HepG2 (cell line): ENCODE measurements around the gene ST3GAL5. TPM values are rescaled to one million over a fixed set of nuclear protein-coding genes. Genes with fewer than 3 reads are reported as not detected.

Experiments used
- ATAC-seq: fragments of 200-7000 bp; cut with Tn5 transposase; 3 replicates; pipeline ENCODE4 v1.9.1; 2020; ENCODE audit warnings: mild to moderate bottlenecking, moderate library complexity
- BruUV-seq: library from RNA; stranded (reverse); fragments of 400-500 nt; replicated peaks from 2 replicates; lab custom pipeline; 2021; lab: Mats Ljungman, UMichigan
- CTCF ChIA-PET: fragments of 300-600 bp; formaldehyde crosslinking; extraction: SDS; loops from one replicate; lab custom pipeline; 2021; ENCODE audit warnings: low total read pairs, inconsistent platforms, low intra/inter-chr PET ratio; lab: Yijun Ruan, JAX
- POLR2A ChIA-PET: fragments of 350-600 bp; sonication (Branson Sonifier 250); formaldehyde crosslinking; loops from one replicate; lab custom pipeline; 2020; ENCODE audit warnings: antibody characterized with exemption, inconsistent platforms; lab: Yijun Ruan, JAX
- DNase-seq: peaks from one replicate; pipeline ENCODE4 v3.0.0-alpha.2; 2015; ENCODE audit warnings: low spot score
- FAIRE-seq: peaks from 3 replicates; lab custom pipeline; 2011; peaks lifted over from hg19 to GRCh38; lab: Jason Lieb, UNC
- H2AFZ ChIP-seq: one replicate; pipeline ENCODE4 v1.6.1; 2011; ENCODE audit warnings: low read length, inconsistent platforms
- H3K27ac ChIP-seq: fragments of 300-600 bp; 3 replicates; pipeline ENCODE4 v1.8.0; 2011; ENCODE audit warnings: mixed run types, mild to moderate bottlenecking, mixed read lengths, low read length, inconsistent platforms; ENCODE audit not compliant: insufficient read depth; ENCODE audit errors: extremely low read length
- H3K27me3 ChIP-seq, 2 experiments: fragments of 200-600 bp in 1 of 2; 2 replicates in 1 of 2; 3 replicates in 1 of 2; pipeline versions ENCODE4 v1.6.0 to v1.8.0; 2011; ENCODE audit warnings: low read length in 2 of 2, mild to moderate bottlenecking in 2 of 2, moderate library complexity in 2 of 2, inconsistent platforms in 1 of 2; ENCODE audit not compliant: insufficient read depth in 2 of 2, control insufficient read depth in 1 of 2
- H3K36me3 ChIP-seq, 2 experiments: fragments of 200-600 bp in 1 of 2; replicated peaks in 1 of 2; 2 replicates in 1 of 2; 3 replicates in 1 of 2; pipeline versions ENCODE4 v1.5.1 to v1.8.0; 2011; ENCODE audit warnings: low read length in 2 of 2, inconsistent platforms in 1 of 2; ENCODE audit not compliant: insufficient read depth in 2 of 2, control insufficient read depth in 1 of 2
- H3K4me1 ChIP-seq: 2 replicates; pipeline ENCODE4 v1.5.1; 2012; ENCODE audit warnings: low read length, inconsistent platforms; ENCODE audit not compliant: insufficient read depth
- H3K4me2 ChIP-seq: 2 replicates; pipeline ENCODE4 v1.6.0; 2011; ENCODE audit warnings: low read depth, low read length, inconsistent platforms
- H3K4me3 ChIP-seq, 3 experiments: fragments of 200-600 bp in 1 of 3; sonication (generic), shearing (Covaris generic) in 1 of 3; replicated peaks in 1 of 3; 2 replicates each; pipeline ENCODE4 v1.5.1; 2011 to 2016; ENCODE audit warnings: low read length in 3 of 3, inconsistent platforms in 2 of 3, low read depth in 2 of 3, mild to moderate bottlenecking in 2 of 3, control low read depth in 1 of 3, mixed read lengths in 1 of 3; ENCODE audit not compliant: insufficient read depth in 1 of 3
- H3K79me2 ChIP-seq: one replicate; pipeline ENCODE4 v1.6.1; 2011; ENCODE audit warnings: low read length, inconsistent platforms; ENCODE audit not compliant: insufficient read depth
- H3K9ac ChIP-seq: 2 replicates; pipeline ENCODE4 v1.6.0; 2011; ENCODE audit warnings: mild to moderate bottlenecking, low read depth, low read length, inconsistent platforms; ENCODE audit not compliant: insufficient read depth
- H3K9me3 ChIP-seq: 2 replicates; pipeline ENCODE4 v1.5.1; 2012; ENCODE audit warnings: mild to moderate bottlenecking, low read length
- H4K20me1 ChIP-seq: 2 replicates; pipeline ENCODE4 v1.6.0; 2011; ENCODE audit warnings: inconsistent platforms, mild to moderate bottlenecking, low read length, moderate library complexity; ENCODE audit not compliant: insufficient read depth
- FOSL2 ChIP-seq: sonication (generic); formaldehyde crosslinking; IDR thresholded peaks from 2 replicates; pipeline ENCODE4 v1.4.0; 2020; ENCODE audit warnings: missing genetic modification reagents
- KDM5B ChIP-seq: sonication (generic); formaldehyde crosslinking; IDR thresholded peaks from 2 replicates; pipeline ENCODE4 v1.4.0; 2020; ENCODE audit warnings: missing genetic modification reagents, mild to moderate bottlenecking, borderline replicate concordance
- KLF6 ChIP-seq: IDR thresholded peaks from 2 replicates; pipeline ENCODE4 v1.8.0; 2016; ENCODE audit warnings: missing biosample characterization, missing genetic modification reagents
- MAFF ChIP-seq: IDR thresholded peaks from 2 replicates; pipeline ENCODE4 v1.6.1; 2011; ENCODE audit warnings: low read depth, low read length, improper control_type of control experiment
- MEF2D ChIP-seq: sonication (generic); formaldehyde crosslinking; IDR thresholded peaks from 2 replicates; pipeline ENCODE4 v1.5.1; 2020; ENCODE audit warnings: mild to moderate bottlenecking, missing genetic modification reagents
- NONO ChIP-seq, 2 experiments: fragments of 450-650 bp in 1 of 2; sonication (generic) in 1 of 2; formaldehyde crosslinking in 1 of 2; IDR thresholded peaks in 1 of 2; conservative IDR thresholded peaks in 1 of 2; 2 replicates each; pipeline versions ENCODE4 v1.6.1 to v1.8.0; 2017 to 2022; ENCODE audit warnings: mild to moderate bottlenecking in 1 of 2, missing genetic modification reagents in 1 of 2, moderate library complexity in 1 of 2
- NR3C1 ChIP-seq: sonication (generic); formaldehyde crosslinking; IDR thresholded peaks from 2 replicates; pipeline ENCODE4 v1.4.0; 2020; ENCODE audit warnings: missing genetic modification reagents
- SPEN ChIP-seq: sonication (generic); formaldehyde crosslinking; IDR thresholded peaks from 2 replicates; pipeline ENCODE4 v1.5.1; 2020; ENCODE audit warnings: low read depth, mild to moderate bottlenecking, missing genetic modification reagents
- SRF ChIP-seq: IDR thresholded peaks from 2 replicates; pipeline ENCODE4 v1.6.1; 2011; ENCODE audit warnings: mild to moderate bottlenecking, low read depth, low read length, moderate library complexity
- ZBTB21 ChIP-seq: sonication (generic); formaldehyde crosslinking; IDR thresholded peaks from 2 replicates; pipeline ENCODE4 v1.4.0; 2020; ENCODE audit warnings: missing genetic modification reagents
- ZNF136 ChIP-seq: sonication (generic); formaldehyde crosslinking; IDR thresholded peaks from 2 replicates; pipeline ENCODE4 v1.8.1; 2022; ENCODE audit warnings: low read depth, mild to moderate bottlenecking, moderate library complexity, missing genetic modification reagents
- ZNF296 ChIP-seq: sonication (generic); formaldehyde crosslinking; conservative IDR thresholded peaks from 2 replicates; pipeline ENCODE4 v1.5.0; 2020; ENCODE audit warnings: mild to moderate bottlenecking, missing genetic modification reagents
- ZNF749 ChIP-seq: sonication (generic); formaldehyde crosslinking; IDR thresholded peaks from 2 replicates; pipeline ENCODE4 v1.8.0; 2022; ENCODE audit warnings: mild to moderate bottlenecking, missing genetic modification reagents, moderate library complexity, borderline replicate concordance
- ZNF776 ChIP-seq: sonication (generic); formaldehyde crosslinking; IDR thresholded peaks from 2 replicates; pipeline ENCODE4 v1.4.0; 2020; ENCODE audit warnings: mild to moderate bottlenecking, missing genetic modification reagents
- WGBS: methylation state at CpG from one replicate; pipeline ENCODE4 v1.1.6; 2017; ENCODE audit warnings: low lambda C conversion rate; 5-methylcytosine and 5-hydroxymethylcytosine counted together
- in situ Hi-C: cut with HindIII; loops from 2 replicates; pipeline ENCODE4 v1.10.0; 2017; ENCODE audit warnings: low pct_unique_long_range_greater_than_20kb; ENCODE audit not compliant: extremely low pct_ligation_motif_present
- intact Hi-C: fragments of 100-400 bp; cut with micrococcal nuclease; formaldehyde crosslinking; loops from one replicate; pipeline ENCODE4 v1.10.0; 2022; ENCODE audit not compliant: unreplicated experiment
- polyA plus RNA-seq, 8 experiments: library from polyadenylated mRNA; depleted of rRNA in 3 of 8; stranded (reverse) in 7 of 8; unstranded in 1 of 8; fragments of >200 nt; fragmentation: Illumina TruSeq in 4 of 8; extraction: Trizol in 4 of 8; gene quantifications; 2 replicates each; pipeline versions ENCODE4 v1.2.1 to v1.2.3, GENCODE V29; 2011 to 2016; ENCODE audit warnings: low read depth in 4 of 8, missing spikeins in 1 of 8, mixed read lengths in 1 of 8; ENCODE audit not compliant: insufficient read depth in 1 of 8
- total RNA-seq, 5 experiments: library from RNA; depleted of rRNA; stranded (reverse); fragments of >200 nt; fragmentation: Illumina TruSeq; extraction: Trizol; gene quantifications; 2 replicates each; pipeline ENCODE4 v1.2.3, GENCODE V29; 2016; ENCODE audit warnings: low read depth in 1 of 5
- TF ChIP-seq, protein P1 (sequence below): sonication (generic); formaldehyde crosslinking; conservative IDR thresholded peaks from 2 replicates; pipeline ENCODE4 v1.8.0; 2022; ENCODE audit warnings: low read depth, missing genetic modification reagents
- TF ChIP-seq, protein P2 (sequence below): sonication (generic); formaldehyde crosslinking; IDR thresholded peaks from 2 replicates; pipeline ENCODE4 v1.9.0; 2022; ENCODE audit warnings: low read depth, missing genetic modification reagents
- TF ChIP-seq, protein P3 (sequence below): sonication (generic); formaldehyde crosslinking; IDR thresholded peaks from 2 replicates; pipeline ENCODE4 v1.4.0; 2020; ENCODE audit warnings: missing genetic modification reagents, borderline replicate concordance
- TF ChIP-seq, protein P4 (sequence below): sonication (generic); formaldehyde crosslinking; IDR thresholded peaks from 2 replicates; pipeline ENCODE4 v1.4.0; 2020; ENCODE audit warnings: missing genetic modification reagents

Gene ST3GAL5
- total and polyA plus RNA-seq, 2 of the 13 experiments (the other 11 are each of a cell fraction or from before 2014, with no cell fraction given) = 1.3 to 2.0 TPM

DNA sequence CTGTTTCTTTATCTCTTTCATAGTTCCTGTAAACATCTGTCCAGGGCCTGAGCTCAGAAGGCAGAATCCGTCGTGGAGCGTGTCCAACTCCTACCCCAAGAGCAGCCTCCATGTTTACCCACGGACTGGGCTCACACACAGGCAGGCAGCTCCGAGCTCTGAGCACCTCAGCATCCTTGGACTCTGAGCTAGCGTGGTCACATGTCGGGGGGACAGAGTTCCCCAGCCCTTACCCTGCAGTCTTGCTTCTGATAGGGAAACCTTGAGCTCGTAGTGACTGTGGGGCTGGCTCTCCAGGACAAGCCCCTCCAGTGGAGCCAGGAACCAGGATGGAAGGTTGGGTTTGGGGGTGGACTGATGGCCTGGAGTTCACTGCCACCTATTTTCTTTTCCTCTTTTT lies 15.1 kb upstream of the ST3GAL5 start (continued):
- TF ChIP-seq, protein P1, sequence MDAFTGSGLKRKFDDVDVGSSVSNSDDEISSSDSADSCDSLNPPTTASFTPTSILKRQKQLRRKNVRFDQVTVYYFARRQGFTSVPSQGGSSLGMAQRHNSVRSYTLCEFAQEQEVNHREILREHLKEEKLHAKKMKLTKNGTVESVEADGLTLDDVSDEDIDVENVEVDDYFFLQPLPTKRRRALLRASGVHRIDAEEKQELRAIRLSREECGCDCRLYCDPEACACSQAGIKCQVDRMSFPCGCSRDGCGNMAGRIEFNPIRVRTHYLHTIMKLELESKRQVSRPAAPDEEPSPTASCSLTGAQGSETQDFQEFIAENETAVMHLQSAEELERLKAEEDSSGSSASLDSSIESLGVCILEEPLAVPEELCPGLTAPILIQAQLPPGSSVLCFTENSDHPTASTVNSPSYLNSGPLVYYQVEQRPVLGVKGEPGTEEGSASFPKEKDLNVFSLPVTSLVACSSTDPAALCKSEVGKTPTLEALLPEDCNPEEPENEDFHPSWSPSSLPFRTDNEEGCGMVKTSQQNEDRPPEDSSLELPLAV (CRISPR knock-in tag) = no peak
- TF ChIP-seq KDM5B (CRISPR knock-in tag) (peak; percentile 61; the same call in 1 of the 2 replicates), ZBTB21 (CRISPR knock-in tag) (no peak), MAFF (no peak), ZNF749 (CRISPR knock-in tag) (no peak), FOSL2 (peak; percentile 28; the same call in 1 of the 2 replicates), MEF2D (CRISPR knock-in tag) (peak; percentile 74; the same call in 1 of the 2 replicates)
- TF ChIP-seq, protein P2, sequence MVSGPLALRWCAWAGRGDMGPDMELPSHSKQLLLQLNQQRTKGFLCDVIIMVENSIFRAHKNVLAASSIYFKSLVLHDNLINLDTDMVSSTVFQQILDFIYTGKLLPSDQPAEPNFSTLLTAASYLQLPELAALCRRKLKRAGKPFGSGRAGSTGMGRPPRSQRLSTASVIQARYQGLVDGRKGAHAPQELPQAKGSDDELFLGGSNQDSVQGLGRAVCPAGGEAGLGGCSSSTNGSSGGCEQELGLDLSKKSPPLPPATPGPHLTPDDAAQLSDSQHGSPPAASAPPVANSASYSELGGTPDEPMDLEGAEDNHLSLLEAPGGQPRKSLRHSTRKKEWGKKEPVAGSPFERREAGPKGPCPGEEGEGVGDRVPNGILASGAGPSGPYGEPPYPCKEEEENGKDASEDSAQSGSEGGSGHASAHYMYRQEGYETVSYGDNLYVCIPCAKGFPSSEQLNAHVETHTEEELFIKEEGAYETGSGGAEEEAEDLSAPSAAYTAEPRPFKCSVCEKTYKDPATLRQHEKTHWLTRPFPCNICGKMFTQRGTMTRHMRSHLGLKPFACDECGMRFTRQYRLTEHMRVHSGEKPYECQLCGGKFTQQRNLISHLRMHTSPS (CRISPR knock-in tag) = no peak

DNA sequence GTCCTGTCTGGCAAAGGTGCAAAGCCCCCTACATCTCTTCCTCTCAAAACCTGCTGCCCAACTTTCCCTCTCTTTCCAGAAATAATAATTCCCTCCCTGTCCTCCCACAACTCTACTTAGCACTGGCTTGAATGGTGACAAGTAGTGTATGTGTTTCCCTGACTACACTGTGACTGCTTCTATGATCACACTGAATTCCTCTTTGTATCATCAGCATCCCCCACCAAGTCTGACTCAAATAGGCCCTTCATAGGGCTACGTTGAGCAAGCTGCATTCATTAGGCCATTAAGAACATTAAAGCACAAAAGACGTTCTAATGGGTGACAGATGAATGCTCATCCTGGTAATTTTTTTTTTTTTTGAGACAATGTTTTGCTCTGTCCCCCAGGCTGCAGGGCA lies 13.7 kb upstream of the ST3GAL5 start:
- Histone ChIP-seq H4K20me1 (no peaks in the 10 kb centered on the region), H2AFZ (no peak overlapping the region), H3K9me3 (no peaks in the 10 kb centered on the region), H3K79me2 (no peaks in the 10 kb centered on the region), H3K9ac (no peak overlapping the region), H3K27me3 (no peaks in the 10 kb centered on the region; a peak in 1 of 5 replicates), H3K4me3 (no peak overlapping the region), H3K27ac (no peak overlapping the region), H3K36me3 (no peaks in the 10 kb centered on the region), H3K4me2 (no peak overlapping the region), H3K4me1 (peaks cover 20% of the 10 kb centered on the region)
- ATAC-seq = no peak
- DNase-seq = no peak
- in situ Hi-C loops = no loop called here
- intact Hi-C loops = no loop called here
- 13% methylated on average over 2 of the region's 2 CpGs for WGBS
- BruUV-seq = no TSS peak
- POLR2A ChIA-PET = no interaction called here
- CTCF ChIA-PET = no interaction called here
- no peak for FAIRE-seq
- no peak for TF ChIP-seq ZNF776 (CRISPR knock-in tag)
- TF ChIP-seq NR3C1 (CRISPR knock-in tag) = no peak
- TF ChIP-seq ZNF296 = no peak
- no peak for TF ChIP-seq ZNF136 (CRISPR knock-in tag)
- TF ChIP-seq SRF = no peak
- no peak for TF ChIP-seq NONO (IDR thresholded peaks at IDR 0.05)
- TF ChIP-seq NONO (CRISPR knock-in tag; conservative IDR thresholded peaks at IDR 0.05) = no peak
- TF ChIP-seq KLF6 (CRISPR knock-in tag) = no peak
- TF ChIP-seq, protein P3, sequence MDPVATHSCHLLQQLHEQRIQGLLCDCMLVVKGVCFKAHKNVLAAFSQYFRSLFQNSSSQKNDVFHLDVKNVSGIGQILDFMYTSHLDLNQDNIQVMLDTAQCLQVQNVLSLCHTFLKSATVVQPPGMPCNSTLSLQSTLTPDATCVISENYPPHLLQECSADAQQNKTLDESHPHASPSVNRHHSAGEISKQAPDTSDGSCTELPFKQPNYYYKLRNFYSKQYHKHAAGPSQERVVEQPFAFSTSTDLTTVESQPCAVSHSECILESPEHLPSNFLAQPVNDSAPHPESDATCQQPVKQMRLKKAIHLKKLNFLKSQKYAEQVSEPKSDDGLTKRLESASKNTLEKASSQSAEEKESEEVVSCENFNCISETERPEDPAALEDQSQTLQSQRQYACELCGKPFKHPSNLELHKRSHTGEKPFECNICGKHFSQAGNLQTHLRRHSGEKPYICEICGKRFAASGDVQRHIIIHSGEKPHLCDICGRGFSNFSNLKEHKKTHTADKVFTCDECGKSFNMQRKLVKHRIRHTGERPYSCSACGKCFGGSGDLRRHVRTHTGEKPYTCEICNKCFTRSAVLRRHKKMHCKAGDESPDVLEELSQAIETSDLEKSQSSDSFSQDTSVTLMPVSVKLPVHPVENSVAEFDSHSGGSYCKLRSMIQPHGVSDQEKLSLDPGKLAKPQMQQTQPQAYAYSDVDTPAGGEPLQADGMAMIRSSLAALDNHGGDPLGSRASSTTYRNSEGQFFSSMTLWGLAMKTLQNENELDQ (CRISPR knock-in tag) = no peak
- TF ChIP-seq, protein P4, sequence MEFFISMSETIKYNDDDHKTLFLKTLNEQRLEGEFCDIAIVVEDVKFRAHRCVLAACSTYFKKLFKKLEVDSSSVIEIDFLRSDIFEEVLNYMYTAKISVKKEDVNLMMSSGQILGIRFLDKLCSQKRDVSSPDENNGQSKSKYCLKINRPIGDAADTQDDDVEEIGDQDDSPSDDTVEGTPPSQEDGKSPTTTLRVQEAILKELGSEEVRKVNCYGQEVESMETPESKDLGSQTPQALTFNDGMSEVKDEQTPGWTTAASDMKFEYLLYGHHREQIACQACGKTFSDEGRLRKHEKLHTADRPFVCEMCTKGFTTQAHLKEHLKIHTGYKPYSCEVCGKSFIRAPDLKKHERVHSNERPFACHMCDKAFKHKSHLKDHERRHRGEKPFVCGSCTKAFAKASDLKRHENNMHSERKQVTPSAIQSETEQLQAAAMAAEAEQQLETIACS (CRISPR knock-in tag) = no peak
- TF ChIP-seq SPEN (CRISPR knock-in tag) = no peak
